Gastroesophageal sphincter (tissue), 4 donors: ENCODE data around the gene PRDM8. TPM values are rescaled to one million over a fixed set of nuclear protein-coding genes. Genes with fewer than 3 reads are reported as not detected.

Experiments used
- ATAC-seq: fragments of 150-250 bp; one replicate; pipeline ENCODE4 v1.9.1; 2016; ENCODE audit warnings: mild to moderate bottlenecking, moderate library complexity
- H3K27ac ChIP-seq, 4 donors: fragments of 200-600 bp; sonication (generic) in 3 of 4; 1 replicate in 3 of 4; 2 replicates in 1 of 4; pipeline ENCODE4 v1.5.1; 2016 to 2019
- H3K27me3 ChIP-seq: fragments of 200-600 bp; sonication (generic); one replicate; pipeline ENCODE4 v1.5.1; 2019
- H3K36me3 ChIP-seq, 2 donors: fragments of 200-600 bp; sonication (generic); one replicate each; pipeline ENCODE4 v1.5.1; 2019; ENCODE audit warnings: control low read depth in 1 of 2
- H3K4me1 ChIP-seq, 3 donors: fragments of 200-600 bp; sonication (generic); 1 replicate in 2 of 3; 2 replicates in 1 of 3; pipeline ENCODE4 v1.5.1; 2016 to 2019; ENCODE audit warnings: control low read depth in 2 of 3
- H3K4me3 ChIP-seq, 2 donors: fragments of 200-600 bp; sonication (generic); one replicate each; pipeline ENCODE4 v1.5.1; 2019; ENCODE audit warnings: mild to moderate bottlenecking in 1 of 2, moderate library complexity in 1 of 2
- H3K9me3 ChIP-seq, 3 donors: fragments of 200-600 bp; sonication (generic); one replicate each; pipeline ENCODE4 v1.5.1; 2017 to 2019; ENCODE audit warnings: control low read depth in 2 of 3
- EP300 ChIP-seq: sonication (generic); formaldehyde crosslinking; IDR thresholded peaks from one replicate; pipeline ENCODE4 v1.6.1; 2017; ENCODE audit warnings: antibody characterized with exemption, mild to moderate bottlenecking
- POLR2A ChIP-seq, 2 donors: fragments of 450-650 bp; IDR thresholded peaks; one replicate each; pipeline ENCODE4 v1.6.1; 2017; ENCODE audit warnings: antibody characterized with exemption in 2 of 2, mild to moderate bottlenecking in 2 of 2, moderate library complexity in 1 of 2
- POLR2AphosphoS5 ChIP-seq: sonication (generic); formaldehyde crosslinking; IDR thresholded peaks from one replicate; pipeline ENCODE4 v1.6.1; 2017; ENCODE audit warnings: antibody characterized with exemption
- WGBS, 2 donors: methylation state at CpG; one replicate each; pipeline ENCODE4 v1.1.5; 2018; ENCODE audit warnings: low coverage in 1 of 2; 5-methylcytosine and 5-hydroxymethylcytosine counted together
- total RNA-seq, 4 donors: library from RNA; depleted of rRNA; stranded (reverse); fragments of >200 nt; gene quantifications; one replicate each; pipeline ENCODE4 v1.1.0, GENCODE V29; 2016
- TF ChIP-seq, protein P1 (sequence below), 4 experiments: fragments of 200-600 bp in 2 of 4; fragments of 450-650 bp in 2 of 4; sonication (generic) in 1 of 4; IDR thresholded peaks; one replicate each; pipeline ENCODE4 v1.5.1; 2017 to 2019; ENCODE audit warnings: antibody characterized with exemption in 4 of 4, mild to moderate bottlenecking in 2 of 4, moderate library complexity in 2 of 4

PRDM8 gene
- total RNA-seq, result 10 to 100 TPM; 31.2 to 43.6 (median 36.9) TPM

DNA sequence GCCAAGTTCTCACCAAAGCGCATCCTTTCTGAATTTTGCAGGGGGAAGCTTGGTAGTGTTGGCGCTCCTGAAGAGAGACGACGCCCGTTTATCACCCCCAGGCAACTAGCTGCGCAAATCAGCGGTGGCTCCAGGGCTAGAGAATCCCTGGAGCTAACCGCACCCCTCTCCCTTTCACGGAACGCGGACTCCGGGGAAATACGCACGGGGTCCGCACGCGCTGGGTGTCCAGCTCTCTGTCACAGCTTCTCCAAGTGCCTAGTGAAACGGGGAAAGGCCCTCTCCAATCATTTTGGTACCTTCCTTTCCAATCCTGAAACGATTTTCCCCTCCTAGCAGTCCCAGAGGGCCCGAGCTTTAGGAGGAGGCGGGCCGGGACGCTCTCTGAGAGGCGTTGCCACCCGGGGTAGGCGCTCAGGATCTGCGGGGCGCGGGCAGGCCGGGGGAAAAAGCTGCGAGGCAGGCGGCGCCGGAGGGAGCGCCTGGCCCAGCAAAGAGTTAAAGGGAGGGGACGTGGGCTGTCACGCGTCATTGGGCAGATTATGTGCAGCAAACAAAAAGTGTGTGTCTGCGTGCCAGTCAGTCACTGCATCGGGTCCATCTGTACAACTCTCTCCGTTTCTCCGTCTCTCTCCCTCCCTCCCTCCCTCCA is at the start of gene PRDM8:
Gene PRDM8 (plus strand): TSS at position 582 of the 652 bp plus-strand sequence. CDS start 2,578 bp downstream, outside the sequence.
- H3K9me3 ChIP-seq, result no peaks in the 10 kb centered on the region
- H3K36me3 ChIP-seq, result peaks cover 0 to 22% of the 10 kb centered on the region in 2 donors
- H3K4me3 ChIP-seq, result peak within 1 kb of the TSS; percentile 15 to 43
- no peak for ATAC-seq
- peaks cover 0 to 23% (median 0%) of the 10 kb centered on the region in 3 donors for H3K4me1 ChIP-seq
- TF ChIP-seq POLR2A (IDR thresholded peaks at IDR 0.05) (no peak), EP300 (no peak), POLR2AphosphoS5 (no peak)
- TF ChIP-seq, protein P1, sequence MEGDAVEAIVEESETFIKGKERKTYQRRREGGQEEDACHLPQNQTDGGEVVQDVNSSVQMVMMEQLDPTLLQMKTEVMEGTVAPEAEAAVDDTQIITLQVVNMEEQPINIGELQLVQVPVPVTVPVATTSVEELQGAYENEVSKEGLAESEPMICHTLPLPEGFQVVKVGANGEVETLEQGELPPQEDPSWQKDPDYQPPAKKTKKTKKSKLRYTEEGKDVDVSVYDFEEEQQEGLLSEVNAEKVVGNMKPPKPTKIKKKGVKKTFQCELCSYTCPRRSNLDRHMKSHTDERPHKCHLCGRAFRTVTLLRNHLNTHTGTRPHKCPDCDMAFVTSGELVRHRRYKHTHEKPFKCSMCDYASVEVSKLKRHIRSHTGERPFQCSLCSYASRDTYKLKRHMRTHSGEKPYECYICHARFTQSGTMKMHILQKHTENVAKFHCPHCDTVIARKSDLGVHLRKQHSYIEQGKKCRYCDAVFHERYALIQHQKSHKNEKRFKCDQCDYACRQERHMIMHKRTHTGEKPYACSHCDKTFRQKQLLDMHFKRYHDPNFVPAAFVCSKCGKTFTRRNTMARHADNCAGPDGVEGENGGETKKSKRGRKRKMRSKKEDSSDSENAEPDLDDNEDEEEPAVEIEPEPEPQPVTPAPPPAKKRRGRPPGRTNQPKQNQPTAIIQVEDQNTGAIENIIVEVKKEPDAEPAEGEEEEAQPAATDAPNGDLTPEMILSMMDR (IDR thresholded peaks at IDR 0.05), result no peak
- no peaks in the 10 kb centered on the region for H3K27me3 ChIP-seq
- WGBS, 2 donors, result 62 to 75% methylated on average over 13 to 18 of the region's 42 CpGs
- peak within 1 kb of the TSS in 1 of 4 donors; percentile 22 for H3K27ac ChIP-seq

DNA sequence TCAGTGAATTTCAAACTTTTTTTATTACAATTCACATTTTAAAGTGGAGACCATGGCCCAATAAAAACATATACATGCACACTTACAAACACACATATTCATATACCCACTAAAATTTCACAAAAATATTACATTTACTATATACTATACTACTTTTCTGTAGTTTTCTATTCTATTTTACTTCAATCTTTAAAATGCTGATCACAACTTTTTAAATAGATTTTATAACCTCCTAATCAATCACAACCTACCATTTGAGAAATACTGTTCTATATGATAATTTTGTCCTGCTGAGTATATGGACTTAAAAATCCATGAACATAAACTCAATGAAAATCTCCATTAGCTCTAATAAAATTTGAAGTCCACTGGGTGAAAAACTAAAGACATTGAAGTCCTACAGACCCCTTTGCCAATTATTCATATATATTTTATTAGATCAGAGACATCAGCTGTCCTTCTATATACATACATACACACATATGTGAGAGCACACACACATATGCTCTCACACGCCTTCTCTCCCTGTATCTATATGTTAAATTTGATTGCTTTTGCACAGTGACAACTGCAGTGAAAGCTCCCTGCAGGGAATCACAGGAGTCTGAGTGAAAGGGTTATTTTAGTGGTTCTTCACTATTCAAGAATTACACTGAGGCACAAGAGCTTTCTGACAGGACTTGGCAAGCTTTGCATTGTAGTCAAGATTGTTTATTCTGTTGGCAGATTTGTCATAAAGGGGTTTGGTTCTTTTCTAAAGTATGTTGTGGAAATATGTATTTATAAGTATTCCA is 46.7 kb upstream of the PRDM8 start:
- Histone ChIP-seq H3K27me3 (no peaks in the 10 kb centered on the region), H3K36me3 (no peaks in the 10 kb centered on the region), H3K4me1 (no peaks in the 10 kb centered on the region), H3K4me3 (no peak overlapping the region), H3K27ac (no peak overlapping the region), H3K9me3 (no peaks in the 10 kb centered on the region)
- TF ChIP-seq POLR2AphosphoS5, result no peak
- TF ChIP-seq EP300, result no peak
- TF ChIP-seq, protein P1 (IDR thresholded peaks at IDR 0.05), result no peak
- TF ChIP-seq POLR2A (IDR thresholded peaks at IDR 0.05), result no peak
- WGBS, 2 donors, result 64 to 83% methylated on average over 1 of the region's 1 CpG
- no peak for ATAC-seq

DNA sequence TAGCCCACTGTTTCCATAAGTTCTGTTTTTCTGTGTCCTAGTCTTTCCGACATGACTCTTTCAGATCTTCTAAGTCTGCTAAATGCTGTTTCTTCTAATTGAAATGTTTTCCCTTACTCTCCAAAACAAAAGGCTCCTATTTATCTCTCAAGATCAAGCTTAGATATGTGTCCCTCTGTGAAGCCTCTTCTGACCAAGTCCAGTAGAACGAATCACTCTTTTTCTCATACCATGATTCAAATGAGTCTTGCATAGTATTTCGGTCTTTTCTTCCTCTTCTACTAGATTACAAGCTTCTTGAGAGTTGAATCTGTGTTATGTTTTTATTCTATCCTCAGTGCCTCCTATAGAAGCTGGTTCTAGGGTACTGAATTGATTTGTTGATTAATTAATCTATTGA is 45.3 kb upstream of the PRDM8 start:
- H3K4me1 ChIP-seq, result no peaks in the 10 kb centered on the region
- H3K36me3 ChIP-seq, result no peaks in the 10 kb centered on the region
- no peak for ATAC-seq
- H3K4me3 ChIP-seq, result no peak overlapping the region
- 81 to 96% methylated on average over 3 of the region's 3 CpGs for WGBS, 2 donors
- TF ChIP-seq POLR2AphosphoS5, result no peak
- TF ChIP-seq POLR2A (IDR thresholded peaks at IDR 0.05), result no peak
- no peak for TF ChIP-seq EP300
- TF ChIP-seq, protein P1 (IDR thresholded peaks at IDR 0.05), result no peak
- no peak overlapping the region for H3K27ac ChIP-seq
- no peaks in the 10 kb centered on the region for H3K9me3 ChIP-seq
- no peaks in the 10 kb centered on the region for H3K27me3 ChIP-seq

DNA sequence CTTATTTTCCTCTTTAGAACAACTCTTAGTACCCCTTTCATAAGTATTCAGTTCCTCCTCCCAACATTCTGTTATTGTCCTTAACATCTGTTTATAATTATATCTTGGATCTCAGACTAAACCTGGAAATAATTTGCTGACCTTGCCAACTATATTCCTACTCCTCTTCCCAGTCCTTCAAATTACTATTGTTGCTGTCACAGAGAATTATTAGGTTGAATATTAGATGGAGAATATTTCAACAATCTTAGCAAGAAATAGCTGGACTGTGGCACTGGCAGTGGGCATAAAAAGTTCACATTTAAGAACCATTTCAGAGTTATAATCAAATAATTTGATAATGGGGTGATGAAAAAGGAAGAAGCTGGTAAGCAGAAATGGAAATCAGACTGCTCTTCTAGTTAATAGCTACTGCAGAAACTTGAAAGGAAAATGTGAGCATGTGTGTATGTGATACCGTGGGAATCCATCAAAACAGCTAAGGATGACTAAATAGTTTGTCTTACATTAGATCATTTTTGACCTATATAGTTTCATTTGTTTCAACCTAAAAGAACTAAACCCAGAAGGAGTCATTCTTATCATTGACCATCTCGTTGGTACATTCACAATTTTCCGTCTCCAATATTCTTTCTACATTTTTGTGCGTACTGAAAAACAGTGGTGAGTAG is 43.3 kb upstream of the PRDM8 start:
- TF ChIP-seq POLR2A (IDR thresholded peaks at IDR 0.05), result no peak
- TF ChIP-seq EP300, result no peak
- TF ChIP-seq, protein P1 (IDR thresholded peaks at IDR 0.05), result no peak
- no peak for TF ChIP-seq POLR2AphosphoS5

More for the DNA sequence above, 43.3 kb upstream of the PRDM8 start:
- no peak overlapping the region for H3K4me3 ChIP-seq
- H3K27ac ChIP-seq, result no peak overlapping the region
- H3K27me3 ChIP-seq, result no peaks in the 10 kb centered on the region
- ATAC-seq, result no peak
- WGBS, 2 donors, result 57 to 78% methylated on average over 4 of the region's 4 CpGs
- H3K4me1 ChIP-seq, result no peaks in the 10 kb centered on the region
- H3K36me3 ChIP-seq, result no peaks in the 10 kb centered on the region
- H3K9me3 ChIP-seq, result no peaks in the 10 kb centered on the region
